Trophoblast cell (in vitro differentiated cells and primary cell): ENCODE measurements around the gene CDPF1.

Experiments
- DNase-seq, 2 donors: peaks; one replicate each; pipeline ENCODE4 v3.0.0-alpha.2; 2016
- H2AFZ ChIP-seq: 2 replicates; pipeline ENCODE4 v1.6.1; 2013; ENCODE audit warnings: low read length, moderate library complexity, mild to moderate bottlenecking; ENCODE audit not compliant: insufficient read depth, poor library complexity
- H2AK5ac ChIP-seq: 2 replicates; pipeline ENCODE4 v1.6.1; 2013; ENCODE audit warnings: mild to moderate bottlenecking, low read length
- H2BK120ac ChIP-seq: 2 replicates; pipeline ENCODE4 v1.6.1; 2013; ENCODE audit warnings: low read length, mild to moderate bottlenecking, moderate library complexity; ENCODE audit not compliant: insufficient read depth, poor library complexity
- H2BK12ac ChIP-seq: 2 replicates; pipeline ENCODE4 v1.6.1; 2013; ENCODE audit warnings: mild to moderate bottlenecking, low read length, moderate library complexity
- H2BK5ac ChIP-seq: 2 replicates; pipeline ENCODE4 v1.6.1; 2013; ENCODE audit warnings: low read length, low read depth, moderate library complexity, mild to moderate bottlenecking; ENCODE audit not compliant: poor library complexity
- H3K14ac ChIP-seq: 2 replicates; pipeline ENCODE4 v1.6.1; 2013; ENCODE audit warnings: mild to moderate bottlenecking, low read length
- H3K18ac ChIP-seq: 2 replicates; pipeline ENCODE4 v1.6.1; 2013; ENCODE audit warnings: mild to moderate bottlenecking, low read length
- H3K23ac ChIP-seq: 2 replicates; pipeline ENCODE4 v1.6.1; 2013; ENCODE audit warnings: low read length
- H3K27ac ChIP-seq: 2 replicates; pipeline ENCODE4 v1.5.1; 2013; ENCODE audit warnings: low read depth, mild to moderate bottlenecking, inconsistent platforms, low read length, moderate library complexity
- H3K27me3 ChIP-seq: 2 replicates; pipeline ENCODE4 v1.6.1; 2013; ENCODE audit warnings: inconsistent platforms, mild to moderate bottlenecking, low read length, moderate library complexity; ENCODE audit not compliant: insufficient read depth
- H3K36me3 ChIP-seq, 2 experiments: 1 replicate in 1 of 2; 2 replicates in 1 of 2; pipeline ENCODE4 v1.6.1; 2013; ENCODE audit warnings: low read length in 2 of 2, mild to moderate bottlenecking in 2 of 2, moderate library complexity in 1 of 2; ENCODE audit not compliant: insufficient read depth in 2 of 2, control insufficient read depth in 1 of 2
- H3K4ac ChIP-seq: 2 replicates; pipeline ENCODE4 v1.6.1; 2013; ENCODE audit warnings: low read depth, mild to moderate bottlenecking, low read length, moderate library complexity
- H3K4me1 ChIP-seq, 2 experiments: 1 replicate in 1 of 2; 2 replicates in 1 of 2; pipeline ENCODE4 v1.6.1; 2013; ENCODE audit warnings: low read length in 2 of 2, mild to moderate bottlenecking in 2 of 2, moderate library complexity in 1 of 2; ENCODE audit not compliant: insufficient read depth in 2 of 2, control insufficient read depth in 1 of 2
- H3K4me2 ChIP-seq: 2 replicates; pipeline ENCODE4 v1.6.1; 2013; ENCODE audit warnings: inconsistent platforms, mild to moderate bottlenecking, low read length, moderate library complexity
- H3K4me3 ChIP-seq: 2 replicates; pipeline ENCODE4 v1.5.1; 2013; ENCODE audit warnings: mild to moderate bottlenecking, low read depth, low read length, inconsistent platforms
- H3K79me1 ChIP-seq: one replicate; pipeline ENCODE4 v1.6.1; 2013; ENCODE audit warnings: low read length
- H3K79me2 ChIP-seq: 2 replicates; pipeline ENCODE4 v1.6.1; 2013; ENCODE audit warnings: low read length, mild to moderate bottlenecking; ENCODE audit not compliant: control insufficient read depth, insufficient read depth, poor library complexity
- H3K9ac ChIP-seq: 2 replicates; pipeline ENCODE4 v1.6.1; 2013; ENCODE audit warnings: mild to moderate bottlenecking, low read length
- H3K9me3 ChIP-seq: 2 replicates; pipeline ENCODE4 v1.6.1; 2013; ENCODE audit warnings: low read depth, mild to moderate bottlenecking, control low read depth, inconsistent platforms, low read length; ENCODE audit not compliant: insufficient read depth
- H4K12ac ChIP-seq: 2 replicates; pipeline ENCODE4 v1.6.1; 2013; ENCODE audit warnings: low read depth, mild to moderate bottlenecking, low read length, moderate library complexity
- H4K8ac ChIP-seq: 2 replicates; pipeline ENCODE4 v1.6.1; 2013; ENCODE audit warnings: low read depth, mild to moderate bottlenecking, low read length, moderate library complexity
- H4K91ac ChIP-seq: one replicate; pipeline ENCODE4 v1.6.1; 2013; ENCODE audit warnings: low read depth, mild to moderate bottlenecking, low read length, moderate library complexity
- WGBS: extraction: QIAGEN DNeasy Blood & Tissue Kit; methylation state at CpG from one replicate; pipeline ENCODE4 v1.1.7; 2013; ENCODE audit warnings: missing lambda C conversion rate; ENCODE audit not compliant: insufficient read length, insufficient coverage; ENCODE audit errors: extremely low coverage; 5-methylcytosine and 5-hydroxymethylcytosine counted together

The CDPF1 gene

DNA sequence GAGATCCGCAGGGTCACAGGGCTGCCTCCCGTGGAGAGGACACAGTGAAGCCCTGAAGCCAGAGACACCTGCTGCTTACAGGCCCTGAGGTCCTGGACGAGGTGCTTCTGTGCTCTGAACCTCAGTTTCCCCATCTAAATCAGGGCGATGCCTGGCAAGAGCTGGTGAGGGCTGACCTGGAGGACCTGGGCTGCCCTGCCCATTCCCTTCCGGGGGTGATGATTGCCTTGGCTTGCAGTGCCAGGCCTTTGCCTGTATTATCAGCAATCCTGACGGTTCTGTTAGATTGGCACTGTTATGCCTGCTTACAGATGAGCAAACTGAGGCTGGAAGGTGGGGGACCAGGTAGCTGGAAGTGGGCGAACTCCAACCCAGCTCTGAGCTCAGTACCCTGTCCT is 38.8 kb upstream of the CDPF1 start:
- Histone ChIP-seq H3K23ac (no peak overlapping the region), H3K4me1 (no peaks in the 10 kb centered on the region), H2BK12ac (no peak overlapping the region), H3K27ac (no peak overlapping the region), H3K9me3 (no peaks in the 10 kb centered on the region), H3K18ac (no peak overlapping the region), H4K12ac (no peak overlapping the region), H3K14ac (no peak overlapping the region), H2BK120ac (no peak overlapping the region), H2AK5ac (no peak overlapping the region), H2BK5ac (no peak overlapping the region), H3K79me2 (no peaks in the 10 kb centered on the region), H4K8ac (no peak overlapping the region), H3K4me2 (no peak overlapping the region), H3K79me1 (no peaks in the 10 kb centered on the region), H3K4ac (no peak overlapping the region), H3K9ac (no peak overlapping the region), H4K91ac (no peak overlapping the region), H3K4me3 (no peak overlapping the region), H2AFZ (no peak overlapping the region), H3K27me3 (no peaks in the 10 kb centered on the region), H3K36me3 (peaks cover 32 to 50% of the 10 kb centered on the region in 2 experiments)
- WGBS = no CpG with 5 or more reads among the region's 7 CpGs
- no peak for DNase-seq

DNA sequence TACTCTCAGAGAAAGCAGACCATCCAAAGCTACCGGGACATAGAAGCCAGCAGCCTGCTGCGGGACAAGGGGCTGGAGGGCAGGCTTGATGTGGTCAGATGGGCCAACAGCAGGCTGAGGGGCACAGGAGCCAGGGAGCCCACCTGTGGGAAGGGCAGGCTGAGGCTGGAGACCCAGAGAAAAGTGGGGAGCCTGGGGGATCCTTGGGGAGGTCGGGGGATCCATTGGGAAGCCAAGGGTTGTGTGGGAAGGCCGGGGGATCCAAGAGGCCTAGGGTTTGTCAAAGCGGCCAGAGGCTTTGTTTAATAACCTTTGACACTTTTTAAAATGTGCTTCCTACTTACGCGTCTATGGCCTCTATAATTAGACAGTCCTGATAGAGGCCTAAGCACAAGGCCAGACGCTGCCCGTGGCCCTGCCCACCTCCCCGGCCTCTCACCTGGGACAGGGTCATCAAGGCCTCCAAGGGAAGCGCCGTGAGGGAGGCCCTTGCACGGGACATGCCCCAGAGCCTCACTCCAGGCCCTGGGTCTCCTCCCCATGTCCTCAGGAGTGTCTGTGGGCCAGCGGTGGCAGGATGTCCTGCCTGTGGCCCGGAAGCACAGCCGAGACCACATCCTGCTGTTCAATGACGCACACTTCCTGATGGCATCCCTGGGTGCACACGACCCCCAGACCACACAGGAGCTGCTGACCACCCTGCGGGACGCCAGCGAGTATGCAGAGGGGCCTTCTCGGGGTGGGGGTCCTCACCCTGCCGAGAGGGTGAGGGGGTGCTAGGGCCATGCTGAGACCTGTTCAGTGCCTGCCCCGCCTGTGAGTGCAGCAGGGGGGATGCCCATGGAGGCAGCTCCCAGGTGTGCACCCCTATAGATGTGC is 38.0 kb upstream of the CDPF1 start:
- no peak overlapping the region for H3K23ac ChIP-seq
- H2BK120ac ChIP-seq = no peak overlapping the region
- H3K14ac ChIP-seq = no peak overlapping the region
- no peak overlapping the region for H3K27ac ChIP-seq
- H3K36me3 ChIP-seq = peaks cover 32 to 52% of the 10 kb centered on the region in 2 experiments
- no peak overlapping the region for H3K9ac ChIP-seq
- DNase-seq = no peak
- H3K79me1 ChIP-seq = no peaks in the 10 kb centered on the region
- no peaks in the 10 kb centered on the region for H3K79me2 ChIP-seq
- no peak overlapping the region for H3K18ac ChIP-seq
- H3K9me3 ChIP-seq = no peaks in the 10 kb centered on the region
- H2AK5ac ChIP-seq = no peak overlapping the region
- no peaks in the 10 kb centered on the region for H3K4me1 ChIP-seq
- H3K4ac ChIP-seq = no peak overlapping the region
- H3K4me3 ChIP-seq = no peak overlapping the region
- H2BK12ac ChIP-seq = no peak overlapping the region
- H3K27me3 ChIP-seq = no peaks in the 10 kb centered on the region
- H4K12ac ChIP-seq = no peak overlapping the region
- H4K91ac ChIP-seq = no peak overlapping the region
- H4K8ac ChIP-seq = no peak overlapping the region
- H2BK5ac ChIP-seq = no peak overlapping the region
- H3K4me2 ChIP-seq = no peak overlapping the region
- no peak overlapping the region for H2AFZ ChIP-seq
- WGBS = no CpG with 5 or more reads among the region's 24 CpGs

- no peak overlapping the region for H2BK12ac ChIP-seq
- H3K18ac ChIP-seq = no peak overlapping the region
- no peak overlapping the region for H3K23ac ChIP-seq
- no peak overlapping the region for H3K4ac ChIP-seq
- no peak for DNase-seq
- H3K14ac ChIP-seq = no peak overlapping the region
- H2BK5ac ChIP-seq = no peak overlapping the region
- H4K12ac ChIP-seq = no peak overlapping the region
- no peak overlapping the region for H4K8ac ChIP-seq
- no peak overlapping the region for H2AFZ ChIP-seq
- H3K79me1 ChIP-seq = no peaks in the 10 kb centered on the region
- H2BK120ac ChIP-seq = no peak overlapping the region
- peaks cover 40 to 51% of the 10 kb centered on the region in 2 experiments for H3K36me3 ChIP-seq
- H3K4me1 ChIP-seq = no peaks in the 10 kb centered on the region
- H3K79me2 ChIP-seq = no peaks in the 10 kb centered on the region
- no peak overlapping the region for H4K91ac ChIP-seq
- H3K4me3 ChIP-seq = no peak overlapping the region
- no peak overlapping the region for H3K9ac ChIP-seq
- no peaks in the 10 kb centered on the region for H3K9me3 ChIP-seq
- no peak overlapping the region for H3K27ac ChIP-seq
- WGBS = no CpG with 5 or more reads among the region's 15 CpGs
- no peak overlapping the region for H2AK5ac ChIP-seq
- no peaks in the 10 kb centered on the region for H3K27me3 ChIP-seq
- H3K4me2 ChIP-seq = no peak overlapping the region
Observed at GRCh38 chr22:46286941-46287872, 37.1 kb upstream of the CDPF1 start.

DNA sequence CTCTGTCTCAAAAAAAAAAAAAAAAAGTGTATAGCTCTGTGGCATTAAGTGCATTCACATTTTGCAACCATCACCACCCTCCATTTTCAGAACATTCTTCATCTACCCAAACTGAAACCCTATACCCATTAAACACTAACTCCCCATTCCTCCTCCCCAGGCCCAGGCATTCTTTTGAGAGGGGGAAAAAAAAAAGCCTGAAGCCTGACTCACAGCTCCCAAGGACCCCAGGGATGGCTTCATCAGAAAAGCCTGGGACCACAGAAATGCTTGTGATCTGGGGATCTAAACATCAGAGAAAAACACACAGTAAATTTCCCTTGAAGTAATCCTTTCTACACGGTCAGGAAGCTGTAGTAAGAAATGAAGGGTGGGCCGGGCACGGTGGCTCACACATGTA is 35.9 kb upstream of the CDPF1 start:
- Histone ChIP-seq H2BK12ac (no peak overlapping the region), H4K8ac (no peak overlapping the region), H2AFZ (no peak overlapping the region), H3K27ac (no peak overlapping the region), H2BK5ac (no peak overlapping the region), H3K27me3 (no peaks in the 10 kb centered on the region), H3K79me1 (no peaks in the 10 kb centered on the region), H3K9me3 (no peaks in the 10 kb centered on the region), H3K18ac (no peak overlapping the region), H3K4me2 (no peak overlapping the region), H2BK120ac (no peak overlapping the region), H4K12ac (no peak overlapping the region), H3K14ac (no peak overlapping the region), H3K23ac (no peak overlapping the region), H3K9ac (no peak overlapping the region), H4K91ac (no peak overlapping the region), H3K79me2 (no peaks in the 10 kb centered on the region), H3K4me3 (no peak overlapping the region), H3K36me3 (peaks cover 43 to 59% of the 10 kb centered on the region in 2 experiments), H2AK5ac (no peak overlapping the region), H3K4ac (no peak overlapping the region), H3K4me1 (no peaks in the 10 kb centered on the region)
- no CpG with 5 or more reads among the region's 3 CpGs for WGBS
- DNase-seq = no peak
